Endothelial cell of umbilical vein (primary cell): Measurements from ENCODE around the gene CLEC4M. TPM values are rescaled to one million over a fixed set of nuclear protein-coding genes. Genes with fewer than 3 reads are reported as not detected.
A peak's percentile ranks its signal among the peaks of the same experiment; 100 is the strongest.

Source experiments
- BruUV-seq: library from RNA; stranded (reverse); fragments of 400-500 nt; replicated peaks from 2 replicates; lab custom pipeline; 2021; lab: Mats Ljungman, UMichigan
- CTCF ChIA-PET: fragments of 300-600, 350-600 bp; sonication (Branson Sonifier 250); formaldehyde crosslinking; loops from one replicate; lab custom pipeline; 2021; ENCODE audit warnings: antibody characterized with exemption, inconsistent platforms; lab: Charles Lee
- POLR2A ChIA-PET: fragments of 300-600, 350-600 bp; sonication (Branson Sonifier 250); formaldehyde crosslinking; loops from one replicate; lab custom pipeline; 2021; ENCODE audit warnings: antibody characterized with exemption, inconsistent platforms; lab: Charles Lee
- DNase-seq: peaks from one replicate; pipeline ENCODE4 v3.0.0-alpha.2; 2011; ENCODE audit warnings: low read depth, low spot score
- FAIRE-seq: peaks from 2 replicates; lab custom pipeline; 2011; peaks lifted over from hg19 to GRCh38; lab: Jason Lieb, UNC
- H2AFZ ChIP-seq: 2 replicates; pipeline ENCODE4 v1.6.0; 2012; ENCODE audit warnings: low read depth, low read length, control low read depth, inconsistent platforms
- H3K27ac ChIP-seq: 2 replicates; pipeline ENCODE4 v1.5.1; 2011; ENCODE audit warnings: low read depth, mild to moderate bottlenecking, control low read depth, low read length, moderate library complexity; ENCODE audit not compliant: insufficient read depth
- H3K27me3 ChIP-seq, 2 experiments: 2 replicates each; pipeline versions ENCODE4 v1.6.0 to v1.6.1; 2011; ENCODE audit warnings: low read length in 2 of 2, mixed read lengths in 1 of 2; ENCODE audit not compliant: control insufficient read depth in 2 of 2, insufficient read depth in 2 of 2
- H3K36me3 ChIP-seq, 2 experiments: 2 replicates in 1 of 2; 3 replicates in 1 of 2; pipeline ENCODE4 v1.5.1; 2011; ENCODE audit warnings: low read length in 2 of 2, mild to moderate bottlenecking in 1 of 2, moderate library complexity in 1 of 2; ENCODE audit not compliant: control insufficient read depth in 2 of 2, insufficient read depth in 2 of 2; ENCODE audit errors: extremely low read depth in 1 of 2
- H3K4me1 ChIP-seq: 3 replicates; pipeline ENCODE4 v1.5.1; 2011; ENCODE audit warnings: mild to moderate bottlenecking, low read length; ENCODE audit not compliant: control insufficient read depth, insufficient read depth; ENCODE audit errors: extremely low read depth
- H3K4me2 ChIP-seq: 2 replicates; pipeline ENCODE4 v1.6.1; 2011; ENCODE audit warnings: low read length, control low read depth, mixed read lengths; ENCODE audit not compliant: insufficient read depth
- H3K4me3 ChIP-seq, 3 experiments: fragments of 200-600 bp in 1 of 3; sonication (generic), shearing (Covaris generic) in 1 of 3; replicated peaks in 1 of 3; 2 replicates each; pipeline ENCODE4 v1.5.1; 2011 to 2016; ENCODE audit warnings: control low read depth in 3 of 3, low read length in 3 of 3, mild to moderate bottlenecking in 2 of 3, inconsistent platforms in 1 of 3, low read depth in 1 of 3, moderate library complexity in 1 of 3; ENCODE audit not compliant: insufficient read depth in 1 of 3
- H3K79me2 ChIP-seq: 2 replicates; pipeline ENCODE4 v1.6.0; 2012; ENCODE audit warnings: low read length, inconsistent platforms; ENCODE audit not compliant: control insufficient read depth, insufficient read depth
- H3K9ac ChIP-seq: replicated peaks from 2 replicates; pipeline ENCODE3; 2011; ENCODE audit warnings: low read length, control low read depth; ENCODE audit not compliant: insufficient read depth; ENCODE audit errors: extremely low read depth
- H3K9me1 ChIP-seq: replicated peaks from 3 replicates; pipeline ENCODE4 v1.6.0; 2011; ENCODE audit warnings: mild to moderate bottlenecking, low read length; ENCODE audit not compliant: control insufficient read depth, insufficient read depth; ENCODE audit errors: extremely low read depth
- H3K9me3 ChIP-seq: replicated peaks from 2 replicates; pipeline ENCODE4 v1.5.1; 2012; ENCODE audit warnings: low read length, inconsistent platforms; ENCODE audit not compliant: control insufficient read depth, insufficient read depth
- H4K20me1 ChIP-seq: replicated peaks from 2 replicates; pipeline ENCODE3; 2011; ENCODE audit warnings: mild to moderate bottlenecking, low read length; ENCODE audit not compliant: control insufficient read depth, insufficient read depth; ENCODE audit errors: extremely low read depth
- EZH2 ChIP-seq: IDR thresholded peaks from 2 replicates; pipeline ENCODE4 v1.6.1; 2012; ENCODE audit warnings: borderline replicate concordance, low read depth, mild to moderate bottlenecking, moderate library complexity, low read length, inconsistent platforms; ENCODE audit not compliant: severe bottlenecking
- GATA2 ChIP-seq: IDR thresholded peaks from 2 replicates; pipeline ENCODE4 v1.7.0; 2011; ENCODE audit warnings: low read depth, mild to moderate bottlenecking, moderate library complexity, mixed read lengths, low read length; ENCODE audit not compliant: insufficient read length, insufficient read depth
- dilution Hi-C: fragments of 300-500 bp; cut with MboI; formaldehyde crosslinking; loops from one replicate; pipeline ENCODE4 v1.15.0; 2019; ENCODE audit warnings: low sequenced_read_pairs; ENCODE audit not compliant: extremely low pct_ligation_motif_present
- intact Hi-C: fragments of 100-400 bp; cut with micrococcal nuclease; formaldehyde crosslinking; loops from one replicate; pipeline ENCODE4 v1.10.0; 2022
- polyA plus RNA-seq, 4 experiments: library from polyadenylated mRNA; depleted of rRNA in 3 of 4; stranded (reverse) in 3 of 4; unstranded in 1 of 4; fragments of >200 nt; gene quantifications; 2 replicates each; pipeline versions ENCODE4 v1.2.1 to v1.2.3, GENCODE V29; 2011 to 2012; ENCODE audit warnings: missing spikeins in 1 of 4
- total RNA-seq: library from RNA; stranded (reverse); gene quantifications from 2 replicates; pipeline ENCODE4 v1.2.3, GENCODE V29; 2021

Gene CLEC4M
- total and polyA plus RNA-seq, 2 donors (not counting 3 experiments of a cell fraction or from before 2014, with no cell fraction given) = 0.46 to 1.0 TPM

DNA sequence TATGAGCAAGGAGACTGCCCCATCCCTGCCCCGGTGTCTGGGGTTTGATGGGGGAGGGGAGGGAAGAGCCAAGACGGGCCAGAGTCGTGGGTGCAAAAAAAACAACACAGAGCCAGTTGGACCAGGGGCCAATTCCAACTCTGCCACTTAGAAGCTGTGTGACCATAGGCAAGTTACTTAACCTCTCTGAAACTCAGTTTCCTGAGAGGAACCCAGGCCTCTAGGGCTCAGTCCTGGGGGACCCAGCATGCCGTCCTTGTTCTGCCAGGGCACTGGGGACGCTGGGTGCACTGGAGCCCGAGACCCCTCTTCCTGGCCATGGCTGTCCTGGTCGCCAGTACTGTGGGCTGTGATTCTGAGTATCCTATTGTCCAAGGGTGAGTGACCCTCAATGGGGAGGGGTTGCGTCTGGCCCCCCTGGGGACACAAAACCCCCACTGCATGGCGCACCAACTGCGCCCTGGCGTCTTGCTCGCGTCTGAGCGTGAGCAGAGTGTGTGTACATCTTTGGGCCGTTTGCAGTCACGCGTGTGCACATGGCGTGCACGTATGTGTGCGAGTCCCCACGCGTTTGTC, 24.6 kb downstream of the CLEC4M start:
- no peak for FAIRE-seq
- Histone ChIP-seq H3K9me3 (no peaks in the 10 kb centered on the region), H4K20me1 (no peaks in the 10 kb centered on the region), H3K4me2 (no peak overlapping the region), H3K9ac (no peak overlapping the region), H3K4me3 (peak overlapping the region in 2 of 3 experiments; percentile 24 to 49), H3K36me3 (peaks cover 0 to 2% of the 10 kb centered on the region in 2 experiments), H3K4me1 (peaks cover 9% of the 10 kb centered on the region), H3K27me3 (no peaks in the 10 kb centered on the region), H2AFZ (peak overlapping the region; percentile 72), H3K79me2 (no peaks in the 10 kb centered on the region), H3K27ac (no peak overlapping the region), H3K9me1 (no peaks in the 10 kb centered on the region)
- intact Hi-C loops (no loop called here), dilution Hi-C loops (no loop called here)
- POLR2A ChIA-PET = no interaction called here
- CTCF ChIA-PET = interaction anchor here (1.0 to 1.6 kb wide), 6 partner anchors 8 to 135 kb away, joined by 3 to 16 read pairs (median 5); partner anchors contain the start of gene TRAPPC5
- peak; percentile 20 for DNase-seq
- TSS peak; percentile 30 for BruUV-seq
- no peak for TF ChIP-seq GATA2
- TF ChIP-seq EZH2 = peak; percentile 36

DNA sequence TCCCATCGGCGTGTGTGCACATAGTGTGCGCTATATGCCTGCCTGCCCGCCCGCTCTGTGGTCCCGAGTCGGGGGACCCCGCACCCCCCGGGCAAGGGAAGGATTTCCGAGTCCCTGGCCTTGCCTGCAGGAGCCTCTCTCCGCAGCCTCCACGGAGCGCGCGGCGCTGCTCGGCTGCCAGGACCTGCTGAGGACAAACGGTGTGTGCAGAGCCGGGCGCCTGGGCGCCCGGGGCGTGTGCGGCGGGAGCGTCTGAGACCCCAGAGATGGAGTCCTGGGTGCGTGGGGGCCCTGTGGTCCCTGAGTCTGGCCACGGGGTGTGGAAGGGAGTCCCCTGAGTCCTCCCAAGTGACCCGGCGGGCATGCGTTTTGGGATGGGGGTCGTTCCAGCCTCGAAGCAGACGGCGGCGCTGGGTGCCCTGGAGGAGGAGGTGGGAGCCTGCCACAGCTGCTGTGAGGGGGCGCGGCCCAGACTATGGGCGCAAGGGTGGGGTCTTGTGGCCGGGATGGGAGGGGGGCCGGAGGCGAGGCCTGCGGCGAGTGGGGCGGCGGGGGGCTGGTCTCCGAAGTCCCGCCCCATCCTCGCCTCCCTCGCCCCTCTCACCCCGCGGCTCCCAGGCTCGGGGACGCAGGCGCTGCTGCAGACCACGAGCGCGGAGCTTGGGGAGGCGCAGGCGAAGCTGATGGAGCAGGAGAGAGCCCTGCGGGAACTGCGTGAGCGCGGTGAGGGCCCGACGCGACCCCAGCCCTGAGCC, 25.3 kb downstream of the CLEC4M start:
- POLR2A ChIA-PET = no interaction called here
- H3K27ac ChIP-seq = no peak overlapping the region
- no peaks in the 10 kb centered on the region for H4K20me1 ChIP-seq
- peak; percentile 23 for DNase-seq
- H3K9me1 ChIP-seq = no peaks in the 10 kb centered on the region
- H3K4me1 ChIP-seq = peaks cover 9% of the 10 kb centered on the region
- H3K4me3 ChIP-seq = peak overlapping the region in 2 of 3 experiments; percentile 24 to 49
- dilution Hi-C loops (no loop called here), intact Hi-C loops (no loop called here)
- peak overlapping the region; percentile 72 for H2AFZ ChIP-seq
- CTCF ChIA-PET = interaction anchor here (1.1 to 1.6 kb wide), 3 partner anchors 11 to 136 kb away, joined by 4 to 8 read pairs (median 5); partner anchors contain the start of gene TRAPPC5
- no peaks in the 10 kb centered on the region for H3K79me2 ChIP-seq
- H3K4me2 ChIP-seq = no peak overlapping the region
- peaks cover 0 to 2% of the 10 kb centered on the region in 2 experiments for H3K36me3 ChIP-seq
- H3K9me3 ChIP-seq = no peaks in the 10 kb centered on the region
- H3K27me3 ChIP-seq = no peaks in the 10 kb centered on the region
- no TSS peak for BruUV-seq
- TF ChIP-seq EZH2 (peak; percentile 21), GATA2 (no peak)
- H3K9ac ChIP-seq = no peak overlapping the region
- no peak for FAIRE-seq
